Activated CD8-positive, alpha-beta T cell treated with anti-CD3 and anti-CD28 coated beads, Interleukin-2, amount 10 ng/mL, durations not matched to agents 7 days and 5 days (primary cell): ENCODE measurements around the gene NDUFB7. TPM values are rescaled to one million over a fixed set of nuclear protein-coding genes. Genes with fewer than 3 reads are reported as not detected.
"Not testable (repeated sequence)": the region's sequence is repeated elsewhere in the genome, so short reads cannot be mapped to it uniquely, and the experiment has no call there.

Experiments
- ATAC-seq: fragments of 150-1000 bp; cut with Tn5 transposase; one replicate; pipeline ENCODE4 v1.10.0; 2021; ENCODE audit warnings: moderate library complexity
- CTCF ChIA-PET: fragments of 350-600 bp; sonication (Branson Sonifier 250); formaldehyde crosslinking; loops from one replicate; lab custom pipeline; 2021; ENCODE audit warnings: antibody characterized with exemption; lab: Charles Lee
- POLR2A ChIA-PET: fragments of 350-600 bp; sonication (Branson Sonifier 250); formaldehyde crosslinking; loops from one replicate; lab custom pipeline; 2021; ENCODE audit warnings: antibody characterized with exemption; lab: Charles Lee
- DNase-seq: peaks from one replicate; pipeline ENCODE4 v3.0.0-alpha.2; 2020
- H3K27ac Mint-ChIP-seq: one replicate; pipeline ENCODE4 v1.8.0; 2021; ENCODE audit warnings: mild to moderate bottlenecking, mixed read lengths
- H3K27me3 Mint-ChIP-seq: one replicate; pipeline ENCODE4 v1.8.0; 2021; ENCODE audit warnings: low read depth, mixed read lengths
- H3K36me3 Mint-ChIP-seq: one replicate; pipeline ENCODE4 v1.8.0; 2021; ENCODE audit warnings: low read depth, mixed read lengths
- H3K4me1 Mint-ChIP-seq: one replicate; pipeline ENCODE4 v1.8.0; 2021; ENCODE audit warnings: low read depth, mixed read lengths
- H3K4me3 Mint-ChIP-seq: one replicate; pipeline ENCODE4 v1.8.0; 2021; ENCODE audit warnings: mild to moderate bottlenecking, mixed read lengths
- H3K9me3 Mint-ChIP-seq: one replicate; pipeline ENCODE4 v1.8.0; 2022; ENCODE audit warnings: mixed read lengths; ENCODE audit not compliant: insufficient read depth
- total RNA-seq, 2 experiments: library from RNA; stranded (reverse); gene quantifications; one replicate each; pipeline ENCODE4 v1.2.3, GENCODE V29; 2021

Gene NDUFB7
- total RNA-seq = 100 to 1,000 TPM; 133 to 142 TPM

- ChIA-PET CTCF (interaction anchor here (0.8 to 7.8 kb wide), 6 partner anchors 15 to 215 kb away, joined by 3 to 249 read pairs (median 5); partner anchors contain the start of gene ZNF333), POLR2A (interaction anchor here (0.6 to 1.7 kb wide), 4 partner anchors 10 to 571 kb away, joined by 3 read pairs; partner anchors contain the start of gene ZNF333)
- H3K9me3 Mint-ChIP-seq = no peaks in the 10 kb centered on the region
Observed at GRCh38 chr19:14571695-14572490, at the start of gene NDUFB7. NDUFB7 (minus strand) TSS chr19:14572066; CDS start chr19:14572000, 66 bp downstream.

GRCh38 chr19:14619404-14619803 lies 47.5 kb upstream of the NDUFB7 start:
- ChIA-PET CTCF (no interaction called here), POLR2A (no interaction called here)
- Mint-ChIP-seq H3K27me3 (no peaks in the 10 kb centered on the region), H3K4me1 (no peaks in the 10 kb centered on the region), H3K27ac (no peak overlapping the region), H3K36me3 (no peaks in the 10 kb centered on the region), H3K9me3 (peaks cover 13% of the 10 kb centered on the region), H3K4me3 (no peak overlapping the region)
- DNase-seq = no peak
- ATAC-seq = no peak

More at GRCh38 chr19:14571695-14572490, at the start of gene NDUFB7:
- H3K27ac Mint-ChIP-seq = peak within 1 kb of the TSS; percentile 92
- H3K36me3 Mint-ChIP-seq = peaks cover 13% of the 10 kb centered on the region
- H3K27me3 Mint-ChIP-seq = no peaks in the 10 kb centered on the region
- H3K4me3 Mint-ChIP-seq = peak within 1 kb of the TSS; percentile 97
- DNase-seq (peak; percentile 93), ATAC-seq (peak; percentile 97)
- H3K4me1 Mint-ChIP-seq = peaks cover 42% of the 10 kb centered on the region

GRCh38 chr19:14616407-14616806 lies 44.5 kb upstream of the NDUFB7 start:
- H3K4me3 Mint-ChIP-seq = no peak overlapping the region
- POLR2A ChIA-PET = no interaction called here
- H3K9me3 Mint-ChIP-seq = peaks cover 13% of the 10 kb centered on the region
- ATAC-seq = no peak
- CTCF ChIA-PET = no interaction called here
- no peak overlapping the region for H3K27ac Mint-ChIP-seq
- no peaks in the 10 kb centered on the region for H3K27me3 Mint-ChIP-seq
- no peaks in the 10 kb centered on the region for H3K4me1 Mint-ChIP-seq
- H3K36me3 Mint-ChIP-seq = no peaks in the 10 kb centered on the region
- no peak for DNase-seq

GRCh38 chr19:14615623-14616022 lies 43.8 kb upstream of the NDUFB7 start:
- Mint-ChIP-seq H3K27ac (no peak overlapping the region), H3K27me3 (no peaks in the 10 kb centered on the region), H3K4me1 (no peaks in the 10 kb centered on the region), H3K9me3 (peaks cover 13% of the 10 kb centered on the region), H3K36me3 (no peaks in the 10 kb centered on the region), H3K4me3 (no peak overlapping the region)
- ChIA-PET CTCF (interaction anchor here (0.6 to 0.7 kb wide), 2 partner anchors 15 to 17 kb away, joined by 3 read pairs; no protein-coding TSS in a partner anchor), POLR2A (no interaction called here)
- no peak for ATAC-seq
- no peak for DNase-seq

GRCh38 chr19:14614099-14614412 lies 42.2 kb upstream of the NDUFB7 start:
- no peak overlapping the region for H3K27ac Mint-ChIP-seq

GRCh38 chr19:14613399-14614098 lies 41.7 kb upstream of the NDUFB7 start:
- DNase-seq, H3K4me3 Mint-ChIP-seq, H3K9me3 Mint-ChIP-seq, H3K4me1 Mint-ChIP-seq, H3K27ac Mint-ChIP-seq, H3K36me3 Mint-ChIP-seq, POLR2A ChIA-PET, ATAC-seq, CTCF ChIA-PET, H3K27me3 Mint-ChIP-seq: not testable (repeated sequence)

More at GRCh38 chr19:14614099-14614412, 42.2 kb upstream of the NDUFB7 start:
- peaks cover 3% of the 10 kb centered on the region for H3K9me3 Mint-ChIP-seq
- POLR2A ChIA-PET = no interaction called here
- no peaks in the 10 kb centered on the region for H3K36me3 Mint-ChIP-seq
- no peak for ATAC-seq
- no peaks in the 10 kb centered on the region for H3K4me1 Mint-ChIP-seq
- DNase-seq = no peak
- H3K4me3 Mint-ChIP-seq = no peak overlapping the region
- CTCF ChIA-PET = no interaction called here
- H3K27me3 Mint-ChIP-seq = no peaks in the 10 kb centered on the region

- no peaks in the 10 kb centered on the region for H3K27me3 Mint-ChIP-seq
Observed at GRCh38 chr19:14612657-14613056, 40.8 kb upstream of the NDUFB7 start.

GRCh38 chr19:14612242-14612641 lies 40.4 kb upstream of the NDUFB7 start:
- ATAC-seq, DNase-seq, H3K9me3 Mint-ChIP-seq, H3K27me3 Mint-ChIP-seq, H3K4me1 Mint-ChIP-seq, H3K36me3 Mint-ChIP-seq, CTCF ChIA-PET, POLR2A ChIA-PET, H3K4me3 Mint-ChIP-seq, H3K27ac Mint-ChIP-seq: not testable (repeated sequence)

More at GRCh38 chr19:14612657-14613056, 40.8 kb upstream of the NDUFB7 start:
- Mint-ChIP-seq H3K4me3 (no peak overlapping the region), H3K36me3 (no peaks in the 10 kb centered on the region), H3K27ac (no peak overlapping the region), H3K9me3 (peaks cover 1% of the 10 kb centered on the region), H3K4me1 (no peaks in the 10 kb centered on the region)
- CTCF ChIA-PET = no interaction called here
- POLR2A ChIA-PET = no interaction called here
- DNase-seq (no peak), ATAC-seq (no peak)

GRCh38 chr19:14611051-14611450 lies 39.2 kb upstream of the NDUFB7 start:
- ChIA-PET CTCF (no interaction called here), POLR2A (no interaction called here)
- no peak overlapping the region for H3K4me3 Mint-ChIP-seq
- H3K9me3 Mint-ChIP-seq = no peaks in the 10 kb centered on the region
- no peak for DNase-seq
- no peak for ATAC-seq
- H3K27ac Mint-ChIP-seq = no peak overlapping the region
- H3K4me1 Mint-ChIP-seq = no peaks in the 10 kb centered on the region
- no peaks in the 10 kb centered on the region for H3K27me3 Mint-ChIP-seq
- no peaks in the 10 kb centered on the region for H3K36me3 Mint-ChIP-seq

- peaks cover 5% of the 10 kb centered on the region for H3K4me1 Mint-ChIP-seq
- H3K9me3 Mint-ChIP-seq = no peaks in the 10 kb centered on the region
- CTCF ChIA-PET = no interaction called here
- no peaks in the 10 kb centered on the region for H3K36me3 Mint-ChIP-seq
- ATAC-seq = no peak
- H3K4me3 Mint-ChIP-seq = no peak overlapping the region
- DNase-seq = no peak
- POLR2A ChIA-PET = no interaction called here
- no peaks in the 10 kb centered on the region for H3K27me3 Mint-ChIP-seq
- H3K27ac Mint-ChIP-seq = no peak overlapping the region
Observed at GRCh38 chr19:14606627-14607026, 34.8 kb upstream of the NDUFB7 start.

- H3K4me3 Mint-ChIP-seq = no peak overlapping the region
- DNase-seq (no peak), ATAC-seq (no peak)
- H3K9me3 Mint-ChIP-seq = no peaks in the 10 kb centered on the region
- H3K4me1 Mint-ChIP-seq = peaks cover 5% of the 10 kb centered on the region
- CTCF ChIA-PET = no interaction called here
- no peaks in the 10 kb centered on the region for H3K36me3 Mint-ChIP-seq
- H3K27ac Mint-ChIP-seq = peak overlapping the region; percentile 12
- no peaks in the 10 kb centered on the region for H3K27me3 Mint-ChIP-seq
- POLR2A ChIA-PET = interaction anchor here (0.6 kb wide), 1 partner anchor 927 kb away, joined by 3 read pairs; no protein-coding TSS in a partner anchor
Observed at GRCh38 chr19:14603990-14604387, 32.1 kb upstream of the NDUFB7 start.

- Mint-ChIP-seq H3K9me3 (no peaks in the 10 kb centered on the region), H3K36me3 (no peaks in the 10 kb centered on the region), H3K4me3 (no peak overlapping the region), H3K27ac (no peak overlapping the region), H3K4me1 (peaks cover 5% of the 10 kb centered on the region), H3K27me3 (no peaks in the 10 kb centered on the region)
- ATAC-seq (no peak), DNase-seq (no peak)
- POLR2A ChIA-PET = no interaction called here
- CTCF ChIA-PET = no interaction called here
Observed at GRCh38 chr19:14599548-14600147, 27.8 kb upstream of the NDUFB7 start.
